ENCODE results near the gene PLCH1.
A peak's percentile ranks its signal among the peaks of the same experiment; 100 is the strongest.

The PLCH1 gene

DNA sequence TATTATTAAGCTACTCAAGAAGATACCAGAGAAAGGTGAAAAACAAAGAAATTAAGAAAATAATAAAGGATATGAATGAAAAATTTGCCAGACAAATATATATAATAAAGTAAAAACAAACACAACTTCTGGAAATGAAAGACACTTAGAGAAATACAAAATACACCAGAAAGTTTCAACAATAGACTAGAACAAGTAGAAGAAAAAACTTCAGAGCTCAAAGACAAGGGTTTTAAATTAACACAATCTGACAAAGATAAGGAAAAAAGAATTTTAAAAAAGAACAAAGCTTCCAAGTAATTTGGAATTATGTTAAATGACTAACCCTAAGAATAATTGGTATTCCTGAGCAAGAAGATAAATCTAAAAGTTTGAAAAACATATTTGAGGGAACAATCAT is 135.3 kb downstream of the PLCH1 start:
- TF ChIP-seq, protein P1, sequence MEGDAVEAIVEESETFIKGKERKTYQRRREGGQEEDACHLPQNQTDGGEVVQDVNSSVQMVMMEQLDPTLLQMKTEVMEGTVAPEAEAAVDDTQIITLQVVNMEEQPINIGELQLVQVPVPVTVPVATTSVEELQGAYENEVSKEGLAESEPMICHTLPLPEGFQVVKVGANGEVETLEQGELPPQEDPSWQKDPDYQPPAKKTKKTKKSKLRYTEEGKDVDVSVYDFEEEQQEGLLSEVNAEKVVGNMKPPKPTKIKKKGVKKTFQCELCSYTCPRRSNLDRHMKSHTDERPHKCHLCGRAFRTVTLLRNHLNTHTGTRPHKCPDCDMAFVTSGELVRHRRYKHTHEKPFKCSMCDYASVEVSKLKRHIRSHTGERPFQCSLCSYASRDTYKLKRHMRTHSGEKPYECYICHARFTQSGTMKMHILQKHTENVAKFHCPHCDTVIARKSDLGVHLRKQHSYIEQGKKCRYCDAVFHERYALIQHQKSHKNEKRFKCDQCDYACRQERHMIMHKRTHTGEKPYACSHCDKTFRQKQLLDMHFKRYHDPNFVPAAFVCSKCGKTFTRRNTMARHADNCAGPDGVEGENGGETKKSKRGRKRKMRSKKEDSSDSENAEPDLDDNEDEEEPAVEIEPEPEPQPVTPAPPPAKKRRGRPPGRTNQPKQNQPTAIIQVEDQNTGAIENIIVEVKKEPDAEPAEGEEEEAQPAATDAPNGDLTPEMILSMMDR (IDR thresholded peaks at IDR 0.05; ENCODE audit: insufficient read depth, low read depth, low read length, missing control alignments): no peak
- no peak for DNase-seq (ENCODE audit: low read depth)
- H3K4me3 ChIP-seq (ENCODE audit: low read length): no peak overlapping the region

DNA sequence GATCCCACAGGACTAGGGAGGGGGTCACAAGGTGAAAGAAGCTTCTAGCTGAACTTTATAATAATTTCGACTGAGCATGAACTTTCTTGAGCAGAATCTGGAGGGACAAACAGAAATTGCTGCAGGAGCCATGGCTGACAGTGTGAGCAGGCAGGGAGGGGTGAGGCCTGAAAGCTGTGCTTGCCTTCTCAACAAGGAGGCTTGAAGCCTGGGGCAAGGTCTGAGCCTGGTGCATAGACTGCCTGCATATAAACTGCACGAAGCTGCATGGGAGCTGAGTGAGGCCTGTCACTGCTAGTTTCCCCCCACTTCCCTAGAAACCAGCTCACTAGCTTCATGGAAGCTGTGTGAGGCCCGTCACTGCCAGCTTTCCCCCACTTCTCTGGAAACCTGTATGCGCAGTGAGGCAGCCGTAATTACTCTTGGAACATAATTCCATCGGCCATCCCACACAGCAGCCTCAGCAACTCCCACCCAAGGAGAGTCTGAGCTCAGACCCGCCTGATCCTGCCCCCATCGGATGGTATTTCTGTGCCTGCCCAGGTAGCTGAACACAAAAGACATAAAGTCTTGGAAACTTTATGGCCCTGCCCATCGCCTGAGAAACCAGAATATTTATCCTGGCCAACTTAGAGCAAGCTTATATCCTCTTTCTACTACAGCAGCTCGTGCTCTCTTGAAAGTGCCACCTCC is 136.5 kb downstream of the PLCH1 start:
- DNase-seq (ENCODE audit: low read depth): no peak
- H3K4me3 ChIP-seq (ENCODE audit: low read length): no peak overlapping the region
- TF ChIP-seq, protein P1 (IDR thresholded peaks at IDR 0.05; ENCODE audit: insufficient read depth, low read depth, low read length, missing control alignments): no peak

DNA sequence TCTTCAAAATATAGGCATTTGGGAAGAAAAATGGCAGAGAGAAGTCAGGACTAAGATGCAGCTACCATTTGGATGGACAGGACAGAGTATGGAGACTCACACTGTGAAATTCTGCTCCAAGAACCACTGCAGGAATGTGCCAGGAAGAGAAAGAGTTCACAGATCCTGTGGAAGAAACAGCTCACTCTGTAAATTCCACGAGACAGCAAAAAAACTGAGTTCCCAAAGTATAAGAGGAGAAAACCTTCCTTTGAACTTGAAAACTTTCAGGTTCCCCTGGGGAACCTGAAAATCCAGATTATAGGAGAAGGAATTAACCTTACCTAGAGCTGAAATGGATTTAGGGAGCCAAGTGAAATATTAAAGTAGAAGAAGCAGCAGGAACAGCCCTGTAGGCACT is 137.1 kb downstream of the PLCH1 start:
- TF ChIP-seq, protein P1 (IDR thresholded peaks at IDR 0.05; ENCODE audit: insufficient read depth, low read depth, low read length, missing control alignments): no peak
- DNase-seq (ENCODE audit: low read depth): no peak
- H3K4me3 ChIP-seq (ENCODE audit: low read length): no peak overlapping the region

DNA sequence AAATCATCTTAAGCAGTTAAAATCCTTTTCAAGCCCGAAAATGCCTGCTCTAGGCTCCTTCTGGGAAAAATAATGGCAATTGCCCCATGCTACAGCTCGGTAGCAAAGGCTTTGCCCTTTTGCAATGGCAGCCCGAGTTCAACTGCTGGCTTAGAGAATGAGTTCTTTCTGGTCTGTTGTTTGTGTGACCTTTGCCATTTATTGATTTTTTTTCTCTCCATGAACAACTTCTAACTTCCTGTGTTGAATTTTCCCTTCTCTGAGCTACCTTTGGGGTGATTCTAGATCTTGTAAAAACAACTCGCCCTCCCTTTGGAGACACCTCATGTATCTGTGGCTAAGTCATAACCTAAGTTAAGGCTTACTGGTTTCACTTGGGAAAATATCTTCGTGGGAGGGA is 139.3 kb downstream of the PLCH1 start:
- no peak for DNase-seq (ENCODE audit: low read depth)
- H3K4me3 ChIP-seq (ENCODE audit: low read length): no peak overlapping the region
- TF ChIP-seq, protein P1 (IDR thresholded peaks at IDR 0.05; ENCODE audit: insufficient read depth, low read depth, low read length, missing control alignments): no peak

DNA sequence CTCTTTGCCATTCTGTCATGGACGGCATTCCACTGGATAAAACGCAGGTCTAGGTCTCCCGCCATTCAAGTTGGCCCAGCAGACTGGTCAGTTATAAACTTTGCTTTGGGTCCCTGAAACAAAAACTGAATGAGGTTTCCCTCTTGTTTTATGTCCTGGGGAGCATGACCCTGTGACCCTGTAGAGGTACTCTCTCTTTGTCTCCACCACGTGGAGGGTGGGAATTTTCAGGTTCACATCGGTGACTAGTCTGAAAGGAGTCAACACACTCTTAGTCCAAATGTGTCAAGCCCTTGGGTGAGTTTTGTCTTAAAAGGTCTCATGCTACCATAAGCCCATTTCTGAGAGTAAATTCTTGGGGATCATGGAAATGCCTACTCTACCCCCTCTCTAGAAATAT is 139.9 kb downstream of the PLCH1 start:
- TF ChIP-seq, protein P1 (IDR thresholded peaks at IDR 0.05; ENCODE audit: insufficient read depth, low read depth, low read length, missing control alignments): no peak
- H3K4me3 ChIP-seq (ENCODE audit: low read length): no peak overlapping the region
- no peak for DNase-seq (ENCODE audit: low read depth)

DNA sequence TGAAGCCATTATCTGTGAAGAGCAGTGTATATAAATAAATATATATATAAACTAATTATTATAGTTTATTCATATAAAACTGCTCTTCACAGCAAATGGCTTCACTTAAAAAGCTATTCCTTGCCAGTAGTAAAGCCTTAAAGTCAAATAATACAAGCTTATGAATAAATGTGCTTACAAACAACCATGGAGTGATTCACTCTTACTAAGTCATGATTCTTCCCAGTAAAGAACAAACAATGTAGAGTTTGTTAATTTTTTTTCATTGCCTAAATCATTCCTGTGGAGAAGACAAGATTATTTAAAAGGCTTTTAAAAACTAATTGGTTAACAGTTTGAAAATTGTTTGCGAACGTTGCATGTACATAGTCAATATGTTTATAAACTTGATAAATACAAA is 140.7 kb downstream of the PLCH1 start:
- H3K4me3 ChIP-seq (ENCODE audit: low read length): no peak overlapping the region
- TF ChIP-seq, protein P1 (IDR thresholded peaks at IDR 0.05; ENCODE audit: insufficient read depth, low read depth, low read length, missing control alignments): no peak
- peak; percentile 25 for DNase-seq (ENCODE audit: low read depth)

DNA sequence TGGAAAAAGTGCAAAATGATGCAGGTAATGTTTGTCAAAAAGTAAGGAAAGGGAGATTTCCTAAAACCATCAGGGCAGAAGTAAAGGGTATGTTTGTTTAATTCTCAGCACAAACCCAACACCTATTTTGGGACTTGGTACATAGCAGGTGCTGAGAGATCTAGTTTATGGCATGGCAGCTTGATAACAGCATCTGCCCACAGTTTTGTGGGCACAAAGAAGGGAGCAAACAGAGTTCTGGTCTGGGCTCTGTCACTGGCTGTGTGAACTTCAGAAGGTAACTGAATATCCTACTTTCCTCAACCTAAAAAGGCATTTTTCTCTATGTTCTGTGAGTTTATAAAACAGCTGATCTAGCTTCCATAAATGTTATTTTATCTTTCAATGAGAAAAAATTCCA is 141.6 kb downstream of the PLCH1 start:
- TF ChIP-seq, protein P1 (IDR thresholded peaks at IDR 0.05; ENCODE audit: insufficient read depth, low read depth, low read length, missing control alignments): no peak
- no peak for DNase-seq (ENCODE audit: low read depth)
- no peak overlapping the region for H3K4me3 ChIP-seq (ENCODE audit: low read length)

All from epithelial cell of esophagus (primary cell).